HG03432 (cell line): ENCODE measurements around the gene PIM1.
"Not testable (repeated sequence)": the region's sequence is repeated elsewhere in the genome, so short reads cannot be mapped to it uniquely, and the experiment has no call there.

Source experiments
- ATAC-seq: cut with Tn5 transposase; IDR thresholded peaks from one replicate; pipeline ENCODE4 v1.9.1; 2021; ENCODE audit warnings: mild to moderate bottlenecking, moderate library complexity; ENCODE audit not compliant: unreplicated experiment

PIM1 gene

GRCh38 chr6:37170273-37171200, 585 bp downstream of the PIM1 start:
- ATAC-seq: peak; percentile 30

GRCh38 chr6:37171201-37171969, 1.4 kb downstream of the PIM1 start:
- ATAC-seq: no peak

- ATAC-seq: peak; percentile 15
Measured at GRCh38 chr6:37171970-37172812, 2.2 kb downstream of the PIM1 start.

- ATAC-seq: no peak
Measured at GRCh38 chr6:37172912-37173492, 3.0 kb downstream of the PIM1 start.

GRCh38 chr6:37173493-37174195, 3.7 kb downstream of the PIM1 start:
- no peak for ATAC-seq

GRCh38 chr6:37174196-37174514, 4.2 kb downstream of the PIM1 start:
- no peak for ATAC-seq

GRCh38 chr6:37174515-37175331, 4.8 kb downstream of the PIM1 start:
- no peak for ATAC-seq

- peak; percentile 55 for ATAC-seq
Measured at GRCh38 chr6:37175332-37176267, 5.6 kb downstream of the PIM1 start.

GRCh38 chr6:37176268-37177076, 6.5 kb downstream of the PIM1 start:
- ATAC-seq: no peak

- ATAC-seq: no peak
Measured at GRCh38 chr6:37177077-37177934, 7.4 kb downstream of the PIM1 start.

- ATAC-seq: no peak
Measured at GRCh38 chr6:37177935-37178517, 8.1 kb downstream of the PIM1 start.

GRCh38 chr6:37180075-37180474, 10.1 kb downstream of the PIM1 start:
- no peak for ATAC-seq

- not testable (repeated sequence) for ATAC-seq
Measured at GRCh38 chr6:37180610-37181009, 10.7 kb downstream of the PIM1 start.

- ATAC-seq: no peak
Measured at GRCh38 chr6:37182736-37183590, 13.0 kb downstream of the PIM1 start.
